HG03520 (cell line): Measurements from ENCODE around the gene SEPTIN2.
"Not testable (repeated sequence)": the region's sequence is repeated elsewhere in the genome, so short reads cannot be mapped to it uniquely, and the experiment has no call there.

ENCODE experiments used
- ATAC-seq: cut with Tn5 transposase; IDR thresholded peaks from one replicate; pipeline ENCODE4 v1.9.1; 2021; ENCODE audit warnings: mild to moderate bottlenecking, moderate library complexity; ENCODE audit not compliant: unreplicated experiment

Gene SEPTIN2

GRCh38 chr2:241315879-241316631 lies at the start of gene SEPTIN2:
SEPTIN2 (plus strand) TSS chr2:241315925; CDS start chr2:241324233, 8,308 bp downstream.
- peak; percentile 31 for ATAC-seq

- no peak for ATAC-seq
Measured at GRCh38 chr2:241267249-241268067, 48.3 kb upstream of the SEPTIN2 start.

DNA sequence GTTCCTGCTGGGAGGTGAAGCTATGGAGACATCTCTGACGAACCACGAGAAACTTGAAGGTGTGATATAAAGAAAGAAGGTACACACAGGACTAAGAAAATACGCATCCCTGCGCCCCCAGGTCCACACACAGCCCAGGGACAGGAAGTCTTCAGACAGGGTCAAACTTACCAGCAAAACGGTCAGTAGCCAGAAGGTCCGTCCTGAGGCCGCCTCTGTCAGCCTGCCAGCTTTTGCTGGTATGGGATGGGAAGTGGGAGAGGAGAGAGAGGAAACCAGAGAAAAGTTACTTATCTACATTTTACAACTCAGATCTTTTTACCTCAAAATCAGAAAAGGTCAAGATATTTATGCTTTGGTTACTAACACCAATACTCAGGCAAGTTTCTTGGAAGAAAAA lies 47.4 kb upstream of the SEPTIN2 start:
- ATAC-seq, result no peak

DNA sequence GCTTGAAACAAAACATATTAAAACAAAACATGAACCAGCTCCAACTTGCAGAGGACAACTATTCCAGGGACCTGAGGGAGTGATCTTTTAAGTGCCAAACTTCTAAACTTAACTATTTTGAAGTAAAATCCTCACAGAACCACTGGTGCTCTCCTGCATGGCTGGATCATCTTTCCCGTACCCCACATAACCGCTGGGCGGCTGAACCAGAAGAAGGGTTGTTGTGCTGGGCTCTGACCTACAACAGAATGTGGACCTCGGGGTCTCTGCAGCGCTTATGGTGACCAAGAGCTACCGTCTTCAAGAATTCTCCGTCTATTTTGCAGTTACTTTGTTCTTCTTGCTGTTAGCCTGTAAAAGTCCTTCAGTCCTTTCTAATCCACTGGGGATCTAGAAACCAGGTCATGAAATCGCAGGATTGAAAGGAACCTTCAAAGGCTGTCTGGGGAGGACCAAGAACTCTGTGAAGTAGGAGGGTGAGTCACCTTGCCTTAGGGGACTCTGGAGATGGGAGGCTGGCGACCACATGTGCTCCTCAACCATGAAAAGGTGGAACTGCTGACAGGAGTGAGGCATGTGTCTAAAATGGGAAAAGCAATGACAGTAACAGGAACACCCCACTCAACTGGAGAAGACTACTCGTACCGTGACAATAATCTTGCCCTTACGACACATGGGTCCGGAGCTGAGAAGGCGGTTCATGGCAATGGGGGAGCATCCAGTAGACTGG lies 46.8 kb upstream of the SEPTIN2 start:
- ATAC-seq, result no peak

DNA sequence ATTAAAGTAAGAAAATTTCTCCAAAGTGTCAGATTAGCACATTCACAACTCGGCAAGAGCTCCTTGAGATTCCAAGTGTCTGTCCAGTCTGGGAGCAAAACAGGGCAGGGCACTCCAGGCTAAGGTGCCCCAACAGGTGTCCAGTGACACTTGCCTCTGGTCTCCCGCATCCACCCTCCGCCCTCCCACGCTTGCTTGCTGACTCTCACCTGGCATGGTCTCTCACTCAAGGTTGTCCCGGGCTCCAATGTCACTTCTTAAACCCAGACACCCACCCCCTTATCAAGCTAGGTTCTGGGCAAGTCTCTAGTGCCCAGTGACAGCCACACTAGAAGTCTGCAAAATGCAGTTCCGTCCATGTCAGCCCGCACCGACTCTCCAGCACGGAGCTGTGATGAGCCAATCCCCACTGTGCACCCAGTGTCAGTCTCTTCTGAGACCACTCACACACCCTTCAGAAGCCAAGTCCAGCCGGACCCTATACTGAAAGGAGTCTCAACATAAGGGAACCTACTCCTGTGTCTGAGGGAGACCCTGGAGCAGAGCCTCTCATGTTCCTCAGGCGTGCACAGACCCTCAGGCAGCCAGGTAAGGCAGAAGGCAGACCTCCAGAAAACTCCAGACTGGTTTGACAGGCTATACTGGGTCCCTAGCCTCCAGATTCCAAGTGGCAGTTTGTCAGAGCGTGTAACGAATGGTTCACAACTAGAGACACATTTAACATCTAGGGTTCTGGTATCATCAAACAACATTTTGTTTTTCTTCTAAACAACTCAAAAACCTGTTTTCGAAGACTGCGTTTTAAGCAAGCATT lies 45.8 kb upstream of the SEPTIN2 start:
- ATAC-seq, result no peak

DNA sequence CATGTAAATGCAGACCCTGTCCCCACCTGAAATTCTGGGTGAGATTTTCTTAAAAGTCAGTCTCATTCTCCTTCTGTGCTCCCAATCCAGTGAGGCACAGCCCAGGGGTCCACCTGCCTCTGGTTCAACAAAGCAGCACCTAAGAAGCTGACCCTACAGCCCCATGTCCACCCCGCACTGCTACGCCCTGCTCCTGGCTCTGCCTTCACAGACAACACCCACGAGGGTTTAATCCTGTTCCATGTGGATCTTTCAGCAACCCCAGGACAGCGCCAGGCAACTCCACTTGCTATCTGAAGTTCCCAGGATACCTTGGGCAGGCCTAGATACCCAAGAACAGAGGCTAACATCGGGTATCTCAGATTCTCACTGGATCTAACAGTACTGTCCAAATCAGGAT lies 45.2 kb upstream of the SEPTIN2 start:
- ATAC-seq, result no peak

- ATAC-seq, result no peak
Measured at GRCh38 chr2:241271706-241272302, 43.9 kb upstream of the SEPTIN2 start.

DNA sequence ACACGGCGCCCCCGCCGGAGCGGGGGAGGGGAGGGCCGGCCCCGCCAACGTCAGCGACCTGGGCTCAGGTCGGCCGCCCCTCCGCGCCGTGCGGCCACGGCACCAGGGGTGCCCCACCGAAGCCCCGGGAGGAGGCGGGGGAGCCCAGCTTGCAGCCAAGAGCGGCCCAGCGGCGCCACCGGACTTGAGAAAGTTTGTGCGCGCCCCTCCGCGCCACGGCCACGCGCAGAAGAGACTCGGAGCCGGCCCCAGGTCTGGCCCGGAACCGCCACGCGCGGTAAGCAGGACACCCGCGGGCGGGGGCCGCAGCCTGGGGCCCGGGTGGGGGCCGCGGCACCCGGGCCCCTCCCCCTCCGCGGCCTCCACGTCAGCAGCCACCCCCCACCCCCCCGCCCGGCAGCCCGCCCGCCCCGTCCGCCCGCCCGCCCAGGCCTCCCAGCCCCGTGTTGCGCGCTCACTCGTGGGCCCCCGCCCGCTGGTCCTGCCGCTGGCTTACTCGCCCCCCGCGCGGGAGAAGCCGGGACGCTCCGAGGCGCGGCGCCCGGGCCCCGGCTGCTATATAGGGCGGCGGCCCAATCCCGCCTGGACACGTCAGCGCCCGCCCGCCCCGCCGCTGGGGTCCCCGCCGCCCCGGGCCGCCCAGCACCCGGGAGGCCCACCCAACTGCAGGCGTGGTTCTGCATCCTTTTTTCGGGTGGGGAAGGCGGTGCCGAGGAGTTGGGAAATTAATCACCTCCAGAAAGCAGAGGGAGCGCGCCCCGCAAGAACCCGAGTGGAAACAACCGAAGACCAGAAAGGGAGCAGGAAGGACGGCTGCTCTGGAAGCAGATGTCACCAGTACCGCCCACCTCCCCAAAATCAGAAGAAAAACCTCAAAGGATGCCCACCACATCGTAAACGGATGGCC lies 43.2 kb upstream of the SEPTIN2 start:
- no peak for ATAC-seq

DNA sequence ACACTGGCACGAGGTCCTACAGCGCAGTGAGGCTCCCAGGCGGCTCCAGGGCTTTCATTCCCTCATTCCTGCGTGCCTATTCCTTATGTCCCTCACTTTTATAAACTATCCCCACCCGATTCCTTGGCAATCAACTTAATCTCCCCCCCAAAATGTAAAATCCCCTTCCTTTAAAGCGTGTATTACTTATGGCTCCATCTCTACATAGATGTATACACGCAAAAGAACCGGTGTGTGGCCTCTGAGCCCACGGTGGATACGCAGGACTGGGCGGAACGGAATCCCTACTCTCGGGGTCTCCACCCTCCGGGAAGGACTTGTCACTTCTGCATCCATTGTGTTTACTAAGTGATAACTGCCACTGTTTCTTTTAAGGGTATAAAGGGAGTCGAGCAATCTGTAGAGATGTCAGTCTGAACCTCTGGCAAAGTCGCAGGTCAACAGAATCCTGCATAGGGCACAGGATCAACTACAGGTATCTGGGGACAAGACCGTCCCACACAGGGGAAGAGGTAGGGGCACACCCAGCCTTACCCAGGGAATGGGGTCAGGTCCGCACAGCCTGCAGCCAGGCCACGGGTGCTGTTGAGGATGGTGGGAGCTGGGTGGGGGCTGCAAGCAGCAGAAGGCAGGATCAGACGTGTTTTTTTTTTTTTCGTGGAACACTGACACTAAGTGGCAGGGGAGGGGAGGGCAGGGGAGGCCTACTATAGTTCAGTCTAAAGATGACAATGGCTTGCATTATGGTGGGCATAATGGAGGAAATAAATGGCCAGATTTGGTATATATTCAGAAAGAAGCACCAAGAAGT lies 42.3 kb upstream of the SEPTIN2 start:
- no peak for ATAC-seq

- no peak for ATAC-seq
Measured at GRCh38 chr2:241274127-241274526, 41.6 kb upstream of the SEPTIN2 start.

DNA sequence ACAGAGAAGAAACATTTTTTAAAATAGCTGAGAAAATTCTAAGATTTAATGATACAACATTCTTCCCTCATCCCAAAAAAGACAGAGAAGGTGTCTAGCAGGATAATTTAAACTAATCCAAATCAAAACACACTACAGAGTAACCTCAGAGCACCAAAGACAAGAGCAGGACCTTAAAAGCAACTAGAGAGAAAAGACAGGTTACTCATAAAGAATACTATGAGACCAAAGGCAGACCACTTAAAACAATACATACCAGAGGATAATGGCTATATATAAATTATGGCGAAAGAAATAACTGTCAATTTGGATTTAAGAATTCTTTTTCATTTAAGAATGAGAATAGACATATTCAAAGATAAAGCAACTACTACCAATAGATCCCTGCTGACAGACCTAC lies 40.2 kb upstream of the SEPTIN2 start:
- ATAC-seq, result no peak

DNA sequence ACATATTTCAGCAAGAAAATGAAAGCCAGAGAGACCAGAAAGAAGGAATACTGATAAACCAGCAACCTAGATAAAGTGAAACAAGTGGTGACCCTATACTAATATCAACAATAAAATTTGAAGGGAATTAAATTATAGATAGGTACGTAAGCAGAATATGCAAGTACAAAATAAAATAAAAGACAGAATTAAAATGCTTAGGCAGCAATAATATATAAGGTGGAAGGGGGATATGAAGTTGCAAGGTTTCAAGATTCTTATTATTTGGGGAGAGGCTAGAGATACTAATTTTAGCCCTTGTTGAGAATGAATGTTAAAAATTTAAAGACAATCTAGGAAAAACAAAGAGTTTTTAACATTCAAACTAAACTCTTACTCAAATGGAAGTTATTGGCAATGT lies 39.8 kb upstream of the SEPTIN2 start:
- no peak for ATAC-seq

DNA sequence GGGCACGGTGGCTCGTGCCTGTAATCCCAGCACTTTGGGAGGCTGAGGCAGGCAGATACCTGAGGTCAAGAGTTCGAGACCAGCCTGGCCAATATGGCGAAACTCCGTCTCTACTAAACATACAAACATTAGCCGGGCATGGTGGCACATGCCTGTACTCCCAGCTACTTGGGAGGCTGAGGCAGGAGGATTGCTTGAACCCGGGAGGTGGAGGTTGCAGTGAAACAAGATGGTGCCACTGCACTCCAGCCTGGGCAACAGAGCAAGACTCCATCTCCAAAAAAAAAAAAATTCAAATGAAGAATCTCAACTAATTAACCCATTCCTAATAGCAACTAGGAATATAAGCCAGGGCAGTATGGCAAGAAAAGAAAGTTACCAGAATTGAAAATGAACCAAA lies 37.4 kb upstream of the SEPTIN2 start:
- not testable (repeated sequence) for ATAC-seq

- ATAC-seq, result no peak
Measured at GRCh38 chr2:241279413-241279812, 36.3 kb upstream of the SEPTIN2 start.

DNA sequence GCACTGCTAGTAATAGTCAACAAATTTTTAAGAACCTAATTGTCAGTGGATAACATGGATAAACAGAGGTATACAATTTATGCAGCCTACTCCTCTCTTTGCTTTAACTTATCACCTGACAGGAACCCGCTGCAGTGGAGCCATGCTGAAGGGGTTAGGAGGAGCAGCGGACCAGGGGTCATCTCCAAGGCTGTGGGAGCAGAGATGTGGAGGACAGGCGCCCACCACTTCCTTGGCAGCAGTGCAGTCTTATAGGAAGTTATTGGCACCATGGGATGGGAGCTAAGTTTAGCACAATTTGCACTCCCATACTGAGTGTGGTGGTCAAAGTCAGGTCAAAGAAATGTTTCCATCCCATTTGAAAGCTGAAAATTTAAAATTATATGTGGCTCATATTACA lies 35.9 kb upstream of the SEPTIN2 start:
- ATAC-seq, result no peak

DNA sequence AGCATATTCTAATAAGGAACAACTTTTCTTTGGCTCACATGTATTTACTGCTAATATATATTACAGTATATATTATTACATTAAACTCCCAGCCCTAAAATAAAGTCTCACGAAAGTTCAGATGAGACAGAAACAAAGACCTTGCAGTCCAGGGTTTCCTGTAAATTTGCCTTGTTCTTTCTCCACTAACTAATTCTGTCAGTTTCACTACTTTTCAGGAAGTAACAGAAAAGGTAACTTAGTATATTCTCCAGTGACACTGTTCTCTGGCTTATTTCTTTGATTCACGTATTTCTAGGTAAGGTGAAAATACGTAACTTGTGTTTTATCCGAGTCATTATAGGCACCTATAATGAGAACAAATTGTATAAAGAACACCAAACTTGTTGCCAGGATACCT lies 35.4 kb upstream of the SEPTIN2 start:
- no peak for ATAC-seq

- ATAC-seq, result no peak
Measured at GRCh38 chr2:241282555-241282954, 33.2 kb upstream of the SEPTIN2 start.

GRCh38 chr2:241285596-241285995 lies 30.1 kb upstream of the SEPTIN2 start:
- ATAC-seq, result no peak
